Activated CD8-positive, alpha-beta T cell treated with anti-CD3 and anti-CD28 coated beads for 36 hours (primary cell): ENCODE results near the gene CHD9. TPM values are rescaled to one million over a fixed set of nuclear protein-coding genes. Genes with fewer than 3 reads are reported as not detected.

ENCODE experiments used
- ATAC-seq: fragments of 200-7000 bp; cut with Tn5 transposase; one replicate; pipeline ENCODE4 v1.10.0; 2021; ENCODE audit warnings: mild to moderate bottlenecking, moderate library complexity
- CTCF ChIA-PET: fragments of 350-600 bp; sonication (Branson Sonifier 250); formaldehyde crosslinking; loops from one replicate; lab custom pipeline; 2021; ENCODE audit warnings: antibody characterized with exemption; lab: Charles Lee
- POLR2A ChIA-PET: fragments of 350-600 bp; sonication (Branson Sonifier 250); formaldehyde crosslinking; loops from one replicate; lab custom pipeline; 2021; ENCODE audit warnings: antibody characterized with exemption; lab: Charles Lee
- DNase-seq: peaks from one replicate; pipeline ENCODE4 v3.0.0-alpha.2; 2020
- H3K27ac Mint-ChIP-seq: one replicate; pipeline ENCODE4 v1.8.0; 2021; ENCODE audit warnings: mild to moderate bottlenecking, mixed read lengths
- H3K27me3 Mint-ChIP-seq: one replicate; pipeline ENCODE4 v1.8.0; 2021; ENCODE audit warnings: mixed read lengths
- H3K36me3 Mint-ChIP-seq: one replicate; pipeline ENCODE4 v1.8.0; 2021; ENCODE audit warnings: low read depth, mixed read lengths
- H3K4me1 Mint-ChIP-seq: one replicate; pipeline ENCODE4 v1.8.0; 2021; ENCODE audit warnings: low read depth, mixed read lengths
- H3K4me3 Mint-ChIP-seq: one replicate; pipeline ENCODE4 v1.8.0; 2021; ENCODE audit warnings: mild to moderate bottlenecking, moderate library complexity, mixed read lengths
- H3K9me3 Mint-ChIP-seq: one replicate; pipeline ENCODE4 v1.8.0; 2021; ENCODE audit warnings: mixed read lengths
- intact Hi-C: fragments of 100-400 bp; cut with micrococcal nuclease; formaldehyde crosslinking; loops from one replicate; pipeline ENCODE4 v1.10.0; 2022
- total RNA-seq, 2 experiments: library from RNA; stranded (reverse); gene quantifications; one replicate each; pipeline ENCODE4 v1.2.3, GENCODE V29; 2021
- TF ChIP-seq, protein P1 (sequence below): fragments of 200-600 bp; IDR thresholded peaks from one replicate; pipeline ENCODE4 v1.8.0; 2022; ENCODE audit warnings: antibody characterized with exemption, mild to moderate bottlenecking

The CHD9 gene
- total RNA-seq, 2 experiments from 2014 or later: 13.8 to 16.3 TPM

DNA sequence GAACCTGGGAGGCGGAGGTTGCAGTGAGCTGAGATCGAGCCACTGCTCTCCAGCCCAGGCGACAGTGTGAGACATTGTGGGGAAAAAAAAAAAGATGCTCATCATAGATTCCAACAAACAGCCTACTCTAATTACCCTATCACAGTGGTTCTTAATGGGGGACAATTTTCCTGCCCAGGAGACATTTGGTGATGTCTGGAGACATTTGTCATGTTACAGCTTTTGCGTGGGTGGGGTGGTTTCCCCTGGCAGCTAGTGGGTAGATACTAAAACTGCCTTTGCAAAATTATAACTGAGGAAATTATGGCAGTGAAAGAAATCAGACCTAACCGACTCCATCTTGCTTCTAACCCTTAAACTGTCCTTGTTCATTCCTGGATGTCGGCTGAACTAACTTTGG, 287.0 kb downstream of the CHD9 start:
- Mint-ChIP-seq H3K27ac (no peak overlapping the region), H3K27me3 (no peaks in the 10 kb centered on the region), H3K9me3 (no peaks in the 10 kb centered on the region), H3K4me1 (peaks cover 8% of the 10 kb centered on the region), H3K4me3 (no peak overlapping the region), H3K36me3 (no peaks in the 10 kb centered on the region)
- ChIA-PET CTCF (interaction anchor here (0.6 kb wide), 1 partner anchor 28 kb away, joined by 4 read pairs; no protein-coding TSS in a partner anchor), POLR2A (no interaction called here)
- ATAC-seq (peak; percentile 61), DNase-seq (peak; percentile 58)
- TF ChIP-seq, protein P1, sequence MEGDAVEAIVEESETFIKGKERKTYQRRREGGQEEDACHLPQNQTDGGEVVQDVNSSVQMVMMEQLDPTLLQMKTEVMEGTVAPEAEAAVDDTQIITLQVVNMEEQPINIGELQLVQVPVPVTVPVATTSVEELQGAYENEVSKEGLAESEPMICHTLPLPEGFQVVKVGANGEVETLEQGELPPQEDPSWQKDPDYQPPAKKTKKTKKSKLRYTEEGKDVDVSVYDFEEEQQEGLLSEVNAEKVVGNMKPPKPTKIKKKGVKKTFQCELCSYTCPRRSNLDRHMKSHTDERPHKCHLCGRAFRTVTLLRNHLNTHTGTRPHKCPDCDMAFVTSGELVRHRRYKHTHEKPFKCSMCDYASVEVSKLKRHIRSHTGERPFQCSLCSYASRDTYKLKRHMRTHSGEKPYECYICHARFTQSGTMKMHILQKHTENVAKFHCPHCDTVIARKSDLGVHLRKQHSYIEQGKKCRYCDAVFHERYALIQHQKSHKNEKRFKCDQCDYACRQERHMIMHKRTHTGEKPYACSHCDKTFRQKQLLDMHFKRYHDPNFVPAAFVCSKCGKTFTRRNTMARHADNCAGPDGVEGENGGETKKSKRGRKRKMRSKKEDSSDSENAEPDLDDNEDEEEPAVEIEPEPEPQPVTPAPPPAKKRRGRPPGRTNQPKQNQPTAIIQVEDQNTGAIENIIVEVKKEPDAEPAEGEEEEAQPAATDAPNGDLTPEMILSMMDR: no peak
- intact Hi-C loops: no loop called here

GRCh38 chr16:53355064-53355463, 300.3 kb downstream of the CHD9 start:
- peaks cover 3% of the 10 kb centered on the region for H3K27me3 Mint-ChIP-seq
- TF ChIP-seq, protein P1: no peak
- H3K9me3 Mint-ChIP-seq: no peaks in the 10 kb centered on the region
- H3K36me3 Mint-ChIP-seq: no peaks in the 10 kb centered on the region
- H3K27ac Mint-ChIP-seq: no peak overlapping the region
- intact Hi-C loops: no loop called here
- ATAC-seq (no peak), DNase-seq (no peak)
- ChIA-PET POLR2A (no interaction called here), CTCF (no interaction called here)
- H3K4me1 Mint-ChIP-seq: peaks cover 3% of the 10 kb centered on the region
- H3K4me3 Mint-ChIP-seq: no peak overlapping the region

DNA sequence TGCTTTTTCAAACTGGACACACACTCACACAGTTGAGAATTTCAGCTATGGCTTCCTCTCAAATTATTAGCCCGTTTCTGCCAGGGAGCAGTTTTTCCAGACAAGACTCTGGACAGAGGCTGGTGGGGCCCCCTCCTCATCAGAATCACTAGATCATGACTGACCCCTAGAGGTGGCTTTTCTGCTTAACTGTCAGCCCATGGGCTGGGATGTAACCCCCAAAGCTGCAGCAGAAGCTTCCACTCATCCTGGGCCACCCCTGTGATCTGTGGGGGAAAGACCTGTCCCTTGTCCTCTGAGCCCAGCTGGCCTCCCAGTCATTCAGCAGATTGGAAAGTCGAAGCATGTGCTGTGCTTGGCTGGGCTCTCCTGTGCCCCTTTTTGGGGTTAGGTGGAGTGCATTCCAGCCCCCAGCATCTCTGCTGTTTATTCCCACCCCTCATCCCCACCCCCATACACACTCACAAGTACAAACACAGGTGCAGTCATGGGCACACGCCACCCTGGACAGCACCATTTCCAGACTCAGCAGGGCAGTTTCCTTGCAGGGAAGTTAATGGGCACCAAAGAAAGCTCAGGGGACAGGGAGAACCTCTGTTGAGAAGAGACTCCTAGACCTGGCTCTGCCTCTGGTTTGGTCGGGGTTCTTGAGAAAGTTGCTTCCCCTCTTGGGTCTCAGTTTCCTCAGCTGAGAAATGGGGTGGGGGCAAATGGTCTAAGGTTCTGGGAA, 301.9 kb downstream of the CHD9 start:
- TF ChIP-seq, protein P1: no peak
- DNase-seq (no peak), ATAC-seq (no peak)
- H3K4me1 Mint-ChIP-seq: peaks cover 3% of the 10 kb centered on the region
- H3K27ac Mint-ChIP-seq: no peak overlapping the region
- H3K9me3 Mint-ChIP-seq: no peaks in the 10 kb centered on the region
- intact Hi-C loops: no loop called here
- H3K36me3 Mint-ChIP-seq: no peaks in the 10 kb centered on the region
- ChIA-PET POLR2A (no interaction called here), CTCF (interaction anchor here (0.8 to 1.3 kb wide), 3 partner anchors 14 to 45 kb away, joined by 3 to 4 read pairs (median 3); no protein-coding TSS in a partner anchor)
- H3K4me3 Mint-ChIP-seq: no peak overlapping the region
- H3K27me3 Mint-ChIP-seq: peaks cover 3% of the 10 kb centered on the region

DNA sequence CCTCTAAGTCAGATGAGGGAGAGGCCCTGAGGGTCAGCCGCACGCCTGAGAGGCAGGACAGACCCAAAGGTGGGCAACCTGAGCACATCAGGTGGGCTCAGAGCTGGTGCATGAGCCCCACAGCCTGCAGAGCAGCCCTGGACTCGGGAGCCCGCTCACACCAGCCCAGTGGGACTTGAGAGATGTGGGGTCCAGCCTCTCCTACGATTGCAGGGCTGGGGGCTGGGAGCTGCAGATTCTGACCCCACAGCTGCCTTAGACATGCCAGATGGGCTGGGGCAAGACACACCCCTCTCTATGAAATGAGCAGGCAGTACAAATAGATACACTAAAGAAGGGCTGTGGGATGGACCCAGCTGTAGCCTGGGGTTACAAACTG, 302.4 kb downstream of the CHD9 start:
- intact Hi-C loops: no loop called here
- POLR2A ChIA-PET: no interaction called here
- no peak overlapping the region for H3K4me3 Mint-ChIP-seq

DNA sequence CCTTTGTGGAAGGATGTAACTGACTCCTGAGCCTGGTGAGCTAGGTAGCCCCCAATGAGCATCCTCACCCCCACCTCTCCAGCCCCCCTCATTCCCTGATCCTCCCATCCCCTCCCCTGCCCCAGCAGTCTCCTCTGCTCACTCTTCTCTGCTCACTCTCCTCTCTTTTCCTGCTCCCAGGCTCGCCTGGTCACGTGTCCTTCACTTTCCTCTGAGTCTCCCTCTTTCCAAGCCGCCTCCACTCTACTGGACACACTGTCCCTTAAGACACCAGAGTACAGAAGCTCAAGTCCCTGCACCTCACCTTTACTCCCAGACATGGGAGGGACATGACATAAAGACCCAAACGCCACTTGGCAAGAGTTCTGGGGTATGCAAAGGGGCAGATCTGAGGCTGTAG, 303.2 kb downstream of the CHD9 start:
- CTCF ChIA-PET: interaction anchor here (0.6 kb wide), 1 partner anchor 13 kb away, joined by 3 read pairs; no protein-coding TSS in a partner anchor

More for the DNA sequence above, 302.4 kb downstream of the CHD9 start:
- Mint-ChIP-seq H3K36me3 (no peaks in the 10 kb centered on the region), H3K9me3 (no peaks in the 10 kb centered on the region), H3K4me1 (peaks cover 3% of the 10 kb centered on the region), H3K27ac (no peak overlapping the region), H3K27me3 (peaks cover 3% of the 10 kb centered on the region)
- ATAC-seq: no peak
- CTCF ChIA-PET: interaction anchor here (1.3 kb wide), 1 partner anchor 45 kb away, joined by 3 read pairs; no protein-coding TSS in a partner anchor
- no peak for DNase-seq
- TF ChIP-seq, protein P1: no peak

More for the DNA sequence above, 303.2 kb downstream of the CHD9 start:
- intact Hi-C loops: no loop called here
- H3K4me3 Mint-ChIP-seq: no peak overlapping the region
- POLR2A ChIA-PET: no interaction called here
- H3K36me3 Mint-ChIP-seq: no peaks in the 10 kb centered on the region
- H3K4me1 Mint-ChIP-seq: peaks cover 3% of the 10 kb centered on the region
- H3K27ac Mint-ChIP-seq: no peak overlapping the region
- no peak for ATAC-seq
- no peak for DNase-seq
- no peaks in the 10 kb centered on the region for H3K9me3 Mint-ChIP-seq
- TF ChIP-seq, protein P1: no peak
- peaks cover 3% of the 10 kb centered on the region for H3K27me3 Mint-ChIP-seq
